GM19240 (cell line): ENCODE measurements around the gene PMM2.
"Not testable (repeated sequence)": the region's sequence is repeated elsewhere in the genome, so short reads cannot be mapped to it uniquely, and the experiment has no call there.

Experiments used
- DNase-seq: peaks from one replicate; pipeline ENCODE4 v3.0.0; 2011; ENCODE audit warnings: low spot score; ENCODE audit not compliant: insufficient read length

Gene PMM2

DNA sequence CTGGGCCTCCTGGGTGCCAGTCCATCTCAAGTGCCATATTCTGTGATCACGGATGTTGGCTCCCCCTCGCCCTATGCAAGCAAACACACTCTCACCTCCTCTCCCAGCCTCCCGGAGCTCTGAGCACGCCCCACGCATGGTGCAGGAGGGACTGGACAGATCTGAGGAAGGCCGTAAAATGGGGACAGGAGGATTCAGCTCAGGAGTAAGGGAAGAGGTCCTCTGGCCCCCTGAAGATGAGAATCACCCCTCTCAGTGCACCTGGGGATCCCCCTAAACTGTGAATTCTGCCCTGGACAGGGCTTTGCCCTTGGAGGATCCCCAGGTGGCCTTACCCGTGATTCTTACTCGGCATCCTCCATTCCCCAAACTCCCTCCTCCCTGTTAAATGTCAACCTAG lies 15.8 kb upstream of the PMM2 start:
- no peak for DNase-seq

GRCh38 chr16:8782673-8783072 lies 15.0 kb upstream of the PMM2 start:
- no peak for DNase-seq

DNA sequence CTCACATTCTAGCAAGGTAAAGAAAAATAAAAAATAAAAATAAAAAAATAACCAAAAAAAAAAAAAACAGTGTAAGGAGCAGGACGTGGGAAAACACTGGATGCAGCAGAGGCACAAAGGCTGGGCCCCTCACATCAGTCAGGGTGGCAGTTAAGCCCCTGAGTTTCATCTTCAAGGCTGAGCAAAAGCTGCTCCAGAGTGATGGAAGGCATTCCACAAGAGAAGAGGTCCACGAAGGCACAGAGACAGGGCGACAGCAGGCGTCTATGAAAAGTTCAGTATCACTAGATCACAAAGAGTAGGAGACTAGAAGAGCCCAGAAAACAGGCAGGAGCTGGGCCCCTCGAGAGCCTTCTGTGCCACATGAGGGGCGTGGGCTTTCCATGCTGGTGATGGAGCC lies 12.2 kb upstream of the PMM2 start:
- no peak for DNase-seq

- not testable (repeated sequence) for DNase-seq
Measured at GRCh38 chr16:8786316-8786715, 11.3 kb upstream of the PMM2 start.

DNA sequence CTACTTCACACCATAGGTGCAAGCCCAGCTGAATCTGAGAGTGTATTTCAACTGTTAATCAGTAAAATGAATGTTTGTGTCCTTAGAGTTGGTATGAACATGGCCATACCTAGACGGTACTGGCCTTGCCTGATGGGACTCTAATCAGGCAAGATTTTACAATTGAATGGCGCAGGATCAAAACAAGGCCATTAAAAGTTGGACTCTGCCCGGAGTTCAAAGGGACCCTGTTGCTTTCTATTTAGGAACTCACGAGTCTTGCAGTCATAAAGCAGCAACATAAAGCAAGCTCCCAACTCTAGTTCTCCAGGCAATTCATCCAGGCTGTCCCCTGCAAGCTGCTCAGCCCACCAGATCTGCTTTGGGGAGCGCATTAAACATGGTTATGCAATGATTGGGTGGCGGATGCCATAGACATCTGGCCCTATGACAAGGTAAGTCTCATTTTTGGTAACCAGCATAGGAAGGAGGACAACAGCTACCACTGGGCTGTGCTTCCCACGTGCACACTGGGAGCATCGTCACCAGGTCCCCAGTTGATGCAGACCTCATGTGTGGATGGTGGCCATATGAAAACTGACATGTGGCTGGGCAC lies 9.0 kb upstream of the PMM2 start:
- DNase-seq, result no peak

GRCh38 chr16:8795091-8795490 lies 2.5 kb upstream of the PMM2 start:
- DNase-seq, result no peak

- DNase-seq, result no peak
Measured at GRCh38 chr16:8795818-8796217, 1.8 kb upstream of the PMM2 start.

DNA sequence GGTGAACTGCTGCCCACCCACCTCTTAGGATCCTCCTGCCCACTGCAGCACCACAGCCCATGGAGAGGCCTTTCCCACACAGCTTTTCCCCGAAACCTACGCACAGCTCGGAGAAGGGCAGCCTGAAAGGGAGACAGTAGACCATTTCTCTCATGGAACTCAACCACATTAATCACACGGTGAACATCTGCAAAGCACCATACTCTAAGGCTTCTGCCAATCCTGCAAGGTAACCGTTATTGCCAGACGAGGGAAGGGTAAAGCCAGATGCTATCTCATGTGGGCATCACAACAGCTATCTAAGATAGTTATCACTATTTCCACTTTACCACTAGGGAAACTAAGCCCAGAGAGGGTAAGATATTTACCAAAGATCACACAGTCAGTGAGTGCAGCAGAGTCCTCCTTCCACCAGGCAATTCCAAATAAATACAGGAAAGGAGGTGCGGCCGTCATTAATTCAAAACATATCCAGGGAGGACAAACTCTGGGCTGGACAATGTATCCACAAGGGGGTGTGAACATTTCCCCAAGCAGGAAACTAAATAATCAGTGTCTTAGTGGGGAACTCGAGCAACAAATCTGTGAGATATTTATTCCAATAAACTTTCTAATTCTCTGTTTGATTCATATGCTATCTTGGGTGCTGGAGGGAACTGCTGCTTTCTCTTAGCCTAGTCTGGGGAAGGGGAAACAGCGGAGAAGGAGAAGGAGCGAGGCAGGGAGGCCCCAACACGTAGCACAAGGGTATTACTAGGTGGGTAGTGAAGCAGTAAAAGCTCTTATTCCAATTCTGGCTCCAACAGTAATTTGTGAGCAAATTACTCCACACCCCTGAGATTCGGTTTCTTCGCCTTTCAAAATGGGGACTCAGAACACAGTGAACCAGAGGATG lies 923 bp upstream of the PMM2 start:
- no peak for DNase-seq

DNA sequence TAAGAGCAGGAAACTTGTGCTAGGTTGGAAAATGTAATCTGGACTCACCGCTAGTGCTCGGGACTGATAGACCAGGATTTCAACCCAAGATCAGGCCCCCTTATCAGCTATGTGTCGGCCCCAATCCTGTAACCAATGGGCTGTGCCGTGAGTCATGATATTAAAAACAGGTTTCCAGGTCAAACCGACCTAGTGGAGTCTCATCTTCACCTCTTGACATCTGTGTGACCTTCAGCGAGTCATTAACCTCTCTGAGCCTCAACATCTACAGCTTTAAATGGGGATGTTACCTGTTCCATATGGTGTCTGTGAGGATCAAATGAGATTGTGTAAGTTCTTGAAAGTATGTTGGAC lies 512 bp downstream of the PMM2 start:
- no peak for DNase-seq

DNA sequence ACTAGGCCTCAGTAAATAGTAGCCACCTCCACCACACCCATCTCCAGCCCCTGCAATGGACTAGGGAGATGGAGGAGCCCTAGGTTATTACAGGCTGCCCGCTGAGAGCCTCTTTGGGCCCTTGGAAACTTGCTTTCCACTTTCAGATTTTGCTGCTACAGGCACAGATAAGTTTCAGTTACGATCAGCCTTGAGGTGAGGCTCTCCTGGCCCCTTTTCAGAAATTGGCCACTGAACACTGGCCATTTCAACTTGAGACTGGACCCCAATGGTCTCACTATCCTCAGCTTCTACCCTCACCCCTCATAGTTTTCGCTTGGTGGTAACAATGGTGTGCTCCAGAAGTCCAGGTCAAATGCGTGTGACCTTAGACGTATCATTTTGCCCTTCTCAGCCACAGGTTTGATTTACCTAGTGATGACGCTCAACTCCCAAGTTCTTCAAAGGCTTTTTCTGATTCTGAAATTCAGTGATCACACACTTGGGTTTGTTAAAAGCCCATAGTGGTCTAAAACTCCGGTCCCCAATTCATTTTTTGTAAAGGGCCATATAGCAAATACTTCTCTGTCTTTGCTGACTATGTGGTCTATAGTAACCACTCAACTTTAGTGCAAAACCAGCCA lies 1.0 kb downstream of the PMM2 start:
- no peak for DNase-seq

- DNase-seq, result no peak
Measured at GRCh38 chr16:8801701-8802100, 4.1 kb downstream of the PMM2 start.

GRCh38 chr16:8803733-8804132 lies 6.1 kb downstream of the PMM2 start:
- not testable (repeated sequence) for DNase-seq

- no peak for DNase-seq
Measured at GRCh38 chr16:8804313-8804712, 6.7 kb downstream of the PMM2 start.

GRCh38 chr16:8806272-8806983 lies 8.8 kb downstream of the PMM2 start:
- DNase-seq, result no peak

GRCh38 chr16:8807189-8807588 lies 9.6 kb downstream of the PMM2 start:
- DNase-seq, result no peak

DNA sequence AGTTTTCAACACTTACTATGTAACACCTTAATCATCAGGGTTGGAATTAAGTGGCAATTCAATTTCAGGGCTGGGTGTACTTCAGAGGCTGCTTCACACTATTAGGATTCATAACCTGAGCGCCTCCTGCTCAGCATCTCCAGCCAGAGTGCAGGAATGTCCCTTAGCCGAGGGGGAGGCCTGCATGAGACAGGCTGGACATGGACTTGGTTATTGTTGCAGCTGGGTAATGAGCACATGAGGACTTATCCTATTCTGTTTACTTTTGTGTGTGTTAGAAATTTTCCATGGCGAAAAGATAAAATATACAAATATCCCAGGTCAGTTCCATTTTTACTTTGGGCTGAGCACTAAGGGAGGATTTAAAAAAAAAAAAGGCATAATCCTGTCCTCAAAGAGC lies 10.4 kb downstream of the PMM2 start:
- DNase-seq, result no peak

DNA sequence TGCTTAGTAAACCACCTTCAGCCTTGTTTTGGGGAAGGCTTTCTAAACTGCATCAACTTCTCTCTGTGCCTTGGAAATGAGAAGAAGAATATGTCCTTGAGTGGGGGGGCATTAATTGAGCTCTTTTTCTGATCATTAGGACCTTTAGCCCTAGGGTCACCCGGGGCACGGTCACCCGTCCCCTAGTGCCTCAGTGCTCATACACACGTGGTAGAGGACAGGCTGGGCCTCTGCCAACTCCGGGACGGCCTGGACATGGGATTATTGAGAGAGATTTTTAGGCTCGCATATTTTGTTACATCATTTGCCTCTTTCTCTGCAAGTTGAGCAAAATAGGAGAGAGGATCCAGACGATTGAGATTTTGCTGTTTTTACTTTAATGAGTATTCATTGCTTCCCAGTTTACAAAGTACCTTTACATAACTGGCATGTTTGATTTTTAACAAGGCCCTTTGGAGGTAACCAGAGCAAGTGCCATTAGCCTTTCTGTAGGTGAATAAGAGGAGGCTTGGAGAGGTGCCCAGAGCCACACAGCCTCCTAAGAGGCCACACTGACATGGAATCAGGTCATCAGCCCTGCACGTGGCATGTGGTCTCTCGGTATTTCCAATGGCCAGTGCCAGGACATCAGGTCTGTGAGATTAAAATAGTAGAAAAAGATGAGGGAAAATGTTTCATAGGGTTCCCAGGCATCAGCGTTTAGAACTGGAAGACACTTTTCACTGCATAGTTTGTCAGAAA lies 11.1 kb downstream of the PMM2 start:
- DNase-seq, result no peak

DNA sequence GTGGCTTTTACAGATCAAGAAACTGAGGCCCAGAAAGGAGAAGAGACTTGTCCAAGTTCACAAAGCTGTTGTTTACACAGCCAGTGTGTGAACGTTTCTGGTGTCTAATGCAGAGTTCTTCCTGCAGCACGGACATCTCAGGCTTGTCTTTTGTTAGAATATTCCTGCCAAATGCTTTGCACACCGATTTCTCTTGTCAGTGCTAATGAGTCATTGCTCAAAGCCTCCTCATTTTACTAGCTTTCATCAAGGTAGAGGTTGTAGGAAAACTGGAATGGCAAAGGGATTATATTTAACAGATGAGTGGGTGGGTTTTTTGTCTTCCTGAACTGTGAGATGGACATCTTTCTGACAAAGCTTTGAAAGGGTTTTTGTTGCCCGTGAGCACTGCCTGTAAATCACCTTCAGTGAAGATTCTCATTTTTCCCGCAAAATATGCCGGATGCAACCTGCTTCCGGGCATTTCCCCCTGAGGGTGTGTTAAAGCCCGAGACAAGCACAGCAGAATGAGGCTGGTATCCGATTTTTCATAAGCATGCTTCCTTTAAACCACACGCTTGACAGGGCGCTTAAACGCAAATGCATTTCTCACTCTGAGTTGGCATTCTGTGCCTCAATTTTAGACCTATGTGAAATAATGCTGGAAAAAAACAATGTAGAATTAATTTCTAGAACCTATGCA lies 14.7 kb downstream of the PMM2 start:
- no peak for DNase-seq

- DNase-seq, result no peak
Measured at GRCh38 chr16:8814095-8814806, 16.6 kb downstream of the PMM2 start.
